GM18519 (cell line): ENCODE measurements around the gene CORO1A.
"Not testable (repeated sequence)": the region's sequence is repeated elsewhere in the genome, so short reads cannot be mapped to it uniquely, and the experiment has no call there.

ENCODE experiments used
- ATAC-seq: cut with Tn5 transposase; IDR thresholded peaks from one replicate; pipeline ENCODE4 v1.9.1; 2021; ENCODE audit warnings: mild to moderate bottlenecking, moderate library complexity; ENCODE audit not compliant: unreplicated experiment, low FRiP score

Gene CORO1A

DNA sequence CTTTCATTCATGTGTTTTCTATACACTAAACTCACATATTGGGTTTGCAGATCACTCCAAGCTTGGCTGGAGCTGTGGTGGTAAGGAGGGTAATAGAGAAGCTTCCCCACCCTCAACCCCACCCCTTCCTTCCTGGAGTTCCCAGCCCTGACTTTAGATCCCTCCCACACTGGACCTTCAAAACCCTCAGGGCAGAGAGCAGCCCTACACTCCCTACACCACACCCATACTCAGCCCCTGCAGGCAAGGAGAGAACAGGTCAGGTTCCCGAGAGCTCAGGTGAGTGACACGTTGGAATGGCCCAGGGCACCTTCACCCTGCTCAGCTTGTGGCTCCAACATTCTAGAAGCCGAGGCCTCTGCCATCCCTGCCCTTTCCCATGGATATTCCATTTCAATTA, 15.6 kb downstream of the CORO1A start, which contains the start of gene SULT1A3:
Gene SULT1A3, plus strand, starts transcription at position 207 of the 400 bp plus-strand sequence. CDS start 1,474 bp downstream, outside the sequence.
- ATAC-seq = not testable (repeated sequence)

- ATAC-seq = not testable (repeated sequence)
These were observed 16.4 kb downstream of the CORO1A start for GRCh38 chr16:30199608-30200343.

DNA sequence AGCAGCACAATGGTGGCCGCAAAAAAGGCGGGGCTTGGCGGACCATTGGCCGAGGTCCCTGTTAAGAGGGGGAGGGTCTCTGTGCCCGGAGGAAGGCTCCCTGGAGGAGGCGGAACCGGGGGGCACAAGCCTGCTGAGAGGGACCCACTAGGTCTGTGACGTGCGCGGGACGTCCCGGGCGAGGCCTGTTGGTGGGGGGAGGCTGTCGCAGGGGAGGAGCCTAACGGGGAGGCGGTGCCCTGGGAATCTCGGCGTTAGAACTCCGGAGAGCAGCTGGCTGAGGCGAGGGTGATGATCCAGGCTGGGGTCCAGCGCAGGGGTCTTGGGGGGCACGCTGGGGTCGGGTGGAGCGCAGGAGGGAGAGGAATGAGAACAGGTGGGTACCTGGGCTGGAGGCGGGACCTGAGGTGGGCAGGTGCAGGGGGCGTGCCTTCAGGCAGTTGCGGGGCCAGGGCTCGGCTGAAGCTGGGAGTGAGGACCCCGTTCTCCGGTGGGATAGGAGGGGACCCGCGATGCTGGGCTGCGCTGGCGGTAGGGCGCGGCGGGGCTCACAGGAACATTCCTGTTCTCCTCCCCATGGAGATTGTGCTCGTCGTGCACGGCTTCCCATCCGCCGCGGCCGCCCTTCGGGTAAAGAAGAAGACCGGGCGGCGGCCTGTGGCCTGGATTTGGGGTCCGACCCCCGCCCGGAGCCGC, 22.3 kb downstream of the CORO1A start:
- not testable (repeated sequence) for ATAC-seq

DNA sequence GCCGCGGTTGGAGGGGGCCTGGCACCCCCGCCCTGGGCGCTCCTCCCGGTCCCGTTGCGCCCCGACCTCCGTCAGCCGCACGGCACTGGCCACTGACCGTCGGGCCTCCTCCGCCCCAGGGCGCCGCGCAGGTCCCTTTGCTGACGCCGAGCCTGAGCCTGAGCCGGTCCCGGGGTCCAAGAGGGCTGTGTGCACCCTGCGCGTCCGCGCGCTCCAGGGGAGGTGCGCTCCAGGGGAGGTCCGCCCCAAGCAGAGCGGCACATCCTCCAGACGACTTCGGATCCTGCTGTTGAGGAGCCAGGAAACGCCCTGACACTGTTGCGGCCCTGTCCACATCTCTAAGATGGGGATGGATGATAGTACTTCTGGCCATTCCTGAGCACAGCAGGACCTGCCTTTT, 22.9 kb downstream of the CORO1A start:
- ATAC-seq = not testable (repeated sequence)

GRCh38 chr16:30207063-30207704, 23.8 kb downstream of the CORO1A start:
- ATAC-seq = not testable (repeated sequence)

DNA sequence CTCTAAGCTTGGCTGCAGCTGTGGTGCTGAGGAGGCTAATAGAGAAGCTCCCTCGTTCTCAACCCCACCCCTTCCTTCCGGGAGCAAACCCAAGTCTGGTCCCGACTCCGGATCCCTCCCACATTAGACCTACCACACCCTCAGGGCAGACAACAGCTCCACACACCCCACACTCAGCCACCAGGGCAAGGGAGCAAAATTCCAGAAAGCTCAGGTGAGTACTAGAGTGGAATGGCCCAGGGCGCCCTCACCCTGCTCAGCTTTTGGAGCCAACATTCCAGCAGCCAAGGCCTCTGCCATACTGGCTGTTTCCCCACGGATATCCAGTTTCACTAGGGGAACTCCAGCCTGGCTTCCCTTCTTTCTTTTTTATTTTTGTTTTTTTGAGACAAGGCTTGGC, 25.6 kb downstream of the CORO1A start:
- ATAC-seq = not testable (repeated sequence)

GRCh38 chr16:30211414-30211813, 28.0 kb downstream of the CORO1A start:
- not testable (repeated sequence) for ATAC-seq

DNA sequence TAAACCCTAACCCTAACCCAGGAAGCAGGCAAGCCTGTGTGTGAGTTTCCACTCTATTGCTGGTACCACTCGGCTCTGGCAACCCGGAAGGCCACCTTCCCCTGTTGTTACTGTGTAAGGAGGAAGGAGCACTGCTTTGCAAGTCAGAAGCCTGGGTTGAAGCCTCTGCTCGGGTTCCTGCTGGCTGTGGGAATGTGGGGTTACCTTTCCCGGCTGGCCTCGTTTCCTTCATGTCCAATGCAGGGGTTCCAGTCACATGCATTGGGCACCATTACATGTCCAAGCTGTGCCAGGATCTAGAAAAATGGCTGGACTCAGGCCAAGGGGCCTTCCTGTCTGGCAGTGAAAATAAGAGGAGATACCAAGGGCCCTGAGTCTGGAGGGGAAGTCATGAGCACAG, 33.7 kb downstream of the CORO1A start:
- ATAC-seq = not testable (repeated sequence)
